NCI-H2196 treated with DMSO at 0.1 percent for 48 hours (cell line): ENCODE data around the gene GNG2.
"Not testable (repeated sequence)": the region's sequence is repeated elsewhere in the genome, so short reads cannot be mapped to it uniquely, and the experiment has no call there.

Experiments
- DNase-seq: peaks from one replicate; lab custom pipeline; 2025; ENCODE audit not compliant: unreplicated experiment; lab: John Stamatoyannopoulos, UW

Gene GNG2

GRCh38 chr14:51884086-51884927 lies 23.9 kb downstream of the GNG2 start:
- DNase-seq, result no peak

- DNase-seq, result no peak
Measured at GRCh38 chr14:51889851-51890250, 29.4 kb downstream of the GNG2 start.

DNA sequence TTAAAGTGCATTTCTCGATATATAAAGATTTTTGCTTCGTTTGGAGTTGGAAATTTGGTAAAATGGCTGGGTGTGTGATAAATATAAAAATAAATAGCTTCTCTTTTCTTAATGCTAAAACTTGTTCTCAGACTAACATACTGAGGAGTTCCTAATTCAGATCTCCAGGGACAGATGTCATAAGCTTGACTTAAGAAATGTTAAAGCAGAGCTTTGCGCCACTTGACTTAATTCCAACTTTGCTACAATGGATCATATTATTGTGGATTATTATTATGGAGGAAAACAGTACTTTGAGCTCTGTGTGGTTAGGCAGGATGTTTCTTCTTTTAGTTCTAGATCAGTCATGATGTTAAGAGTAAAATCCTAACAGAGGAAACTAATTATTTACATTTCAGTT lies 33.8 kb downstream of the GNG2 start:
- no peak for DNase-seq

- no peak for DNase-seq
Measured at GRCh38 chr14:51895375-51895774, 35.0 kb downstream of the GNG2 start.

- no peak for DNase-seq
Measured at GRCh38 chr14:51897791-51898355, 37.5 kb downstream of the GNG2 start.

DNA sequence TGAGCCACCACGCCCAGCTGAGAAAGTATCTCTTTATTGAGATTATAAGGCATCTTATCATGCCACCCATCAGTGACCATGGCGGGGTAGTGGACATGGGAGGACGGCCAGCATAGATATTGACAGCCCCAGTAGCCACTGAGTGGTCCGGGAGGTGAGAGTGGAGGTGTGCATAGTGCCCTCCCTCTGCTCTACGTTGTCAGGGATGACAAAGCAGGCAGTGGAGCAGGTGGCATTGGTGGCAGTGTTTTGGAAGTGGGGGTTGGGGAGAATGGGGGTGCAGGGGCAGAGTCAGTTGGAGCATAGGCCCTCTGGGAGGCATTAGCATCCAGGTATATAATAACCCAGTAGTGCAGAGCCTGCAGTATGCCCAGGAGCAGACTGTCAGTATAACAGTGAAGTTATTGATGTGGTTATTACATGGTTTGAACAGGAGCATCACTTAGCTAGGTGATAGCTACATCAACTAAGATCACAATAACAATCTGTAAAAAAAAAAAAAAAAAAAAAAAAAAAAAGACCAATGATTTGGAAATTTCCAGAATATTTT lies 41.1 kb downstream of the GNG2 start:
- DNase-seq, result no peak

GRCh38 chr14:51905656-51906121 lies 45.3 kb downstream of the GNG2 start:
- DNase-seq, result not testable (repeated sequence)

GRCh38 chr14:51908086-51908485 lies 47.7 kb downstream of the GNG2 start:
- no peak for DNase-seq

DNA sequence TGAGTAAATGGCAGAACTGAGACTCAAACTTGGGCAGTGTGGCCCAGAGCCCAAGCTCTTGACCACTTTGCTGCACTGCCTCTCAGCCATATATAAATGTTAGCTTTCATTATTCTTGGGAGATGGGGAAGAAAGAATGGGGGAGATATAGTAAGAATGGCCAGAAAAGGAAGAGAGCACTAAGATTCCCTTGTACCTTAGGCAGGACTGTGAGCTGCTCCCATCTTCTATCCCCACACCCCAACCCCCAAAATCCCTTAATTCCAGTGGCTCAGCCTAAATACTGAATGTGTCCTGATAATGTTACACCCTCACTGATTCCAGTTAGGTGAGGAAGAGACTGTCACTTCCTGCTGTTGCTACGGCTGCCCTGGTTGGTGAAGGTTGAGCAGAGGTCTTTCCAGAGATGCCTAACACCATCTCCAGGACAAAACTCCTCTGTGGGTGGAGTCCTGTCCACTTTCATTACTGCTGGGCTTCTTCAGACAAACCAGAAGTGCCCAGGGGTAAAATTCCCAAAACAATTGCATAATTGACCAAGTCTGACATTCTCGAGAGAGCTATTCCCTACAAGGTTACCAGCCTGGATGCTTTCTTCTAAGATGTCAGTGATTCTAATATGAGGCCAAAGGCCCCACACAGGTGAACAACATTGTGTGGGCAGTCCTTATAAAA lies 51.8 kb downstream of the GNG2 start:
- no peak for DNase-seq

DNA sequence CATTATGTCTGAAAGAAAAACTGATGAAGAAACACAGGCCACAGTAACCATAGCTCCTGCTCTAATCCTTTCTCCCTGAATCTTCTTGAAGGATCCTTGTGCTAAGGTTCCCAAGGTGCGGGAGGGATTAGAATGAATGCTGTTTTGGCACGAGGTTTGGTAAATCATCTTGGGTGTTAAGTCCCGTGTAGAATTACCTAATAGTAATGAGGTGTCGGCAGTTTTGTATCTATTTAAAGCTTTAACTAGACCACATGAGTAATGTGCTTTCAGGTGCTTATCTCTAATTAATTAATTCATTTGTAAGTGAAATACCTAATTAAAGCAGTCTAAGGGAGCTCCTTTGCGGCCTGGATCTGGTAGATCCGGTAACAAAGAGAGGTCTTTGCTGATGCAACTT lies 53.9 kb downstream of the GNG2 start:
- DNase-seq, result no peak

DNA sequence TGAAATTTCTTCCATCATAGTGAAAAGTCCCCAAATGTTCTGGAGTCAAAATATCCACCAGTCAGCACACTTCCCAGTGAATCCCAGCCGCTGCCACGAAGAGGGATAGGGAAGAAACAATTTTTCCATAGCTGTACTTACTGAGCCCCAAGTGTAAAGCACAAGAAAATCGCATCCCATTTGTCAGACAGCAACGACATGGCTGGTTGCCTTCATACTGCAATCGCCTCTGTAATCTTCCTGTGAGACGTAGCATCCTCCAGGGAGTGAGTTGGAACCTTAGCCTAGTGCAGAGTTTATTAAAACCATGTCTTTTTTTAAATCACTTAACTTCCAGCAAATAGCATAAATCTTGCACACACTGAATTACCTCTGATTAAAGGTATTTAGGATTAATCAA lies 56.8 kb downstream of the GNG2 start:
- no peak for DNase-seq

DNA sequence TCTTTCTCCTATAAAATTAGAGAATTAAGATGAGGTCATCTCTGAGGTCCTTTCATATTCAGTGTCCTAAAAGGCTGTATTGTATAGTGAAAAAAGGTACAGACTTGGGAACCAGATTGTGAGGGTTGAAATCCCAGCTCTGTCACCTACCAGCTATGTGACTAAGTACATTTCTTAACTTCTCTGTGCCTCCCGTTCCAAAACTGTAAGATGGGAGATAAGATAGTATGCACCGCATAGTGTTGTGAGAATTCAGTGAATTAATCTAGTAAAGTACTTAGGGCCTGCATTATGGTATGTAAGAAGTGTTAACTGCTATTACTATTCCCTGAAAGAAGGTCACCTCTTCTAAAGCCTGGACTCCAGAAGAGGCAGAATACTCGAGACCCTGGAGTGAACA lies 60.6 kb downstream of the GNG2 start:
- no peak for DNase-seq

DNA sequence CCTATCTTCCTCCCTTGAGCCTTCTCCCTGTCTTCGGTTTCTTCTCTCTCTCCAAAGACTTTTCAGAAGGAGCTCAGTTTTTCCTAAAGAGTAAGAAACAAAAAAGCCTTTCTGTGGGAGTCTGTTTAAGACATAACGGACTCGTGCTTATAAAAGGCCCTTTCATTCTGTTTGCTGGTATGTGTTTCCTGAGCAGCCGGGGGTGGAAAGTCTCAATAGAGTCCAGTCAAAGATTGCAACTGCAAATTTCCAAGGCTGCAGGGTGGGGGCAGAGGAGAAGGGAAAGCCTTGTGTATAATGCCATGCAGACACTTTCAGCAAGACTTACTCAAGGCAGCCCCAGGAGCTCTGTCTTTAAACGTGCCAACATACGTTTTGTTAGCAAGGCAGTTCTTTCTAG lies 62.2 kb downstream of the GNG2 start:
- DNase-seq, result no peak

DNA sequence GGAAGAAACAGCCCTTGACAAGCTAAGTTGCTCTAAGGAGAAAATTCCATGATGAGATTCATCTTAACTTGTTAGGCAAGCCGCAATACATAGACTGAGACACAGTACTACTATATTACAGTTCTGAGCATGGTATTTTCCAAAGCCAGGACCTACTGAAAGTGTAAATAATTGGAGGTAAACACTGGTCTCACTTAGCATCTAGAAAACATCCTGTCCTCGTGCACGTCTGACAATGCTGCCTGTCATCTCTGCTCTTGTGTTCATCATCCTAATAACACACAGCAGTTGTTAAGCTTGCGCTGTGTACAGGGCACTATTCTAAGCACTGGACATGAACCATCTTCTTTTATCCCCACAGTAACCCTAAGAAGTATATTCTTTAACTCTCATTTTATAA lies 64.2 kb downstream of the GNG2 start:
- no peak for DNase-seq

DNA sequence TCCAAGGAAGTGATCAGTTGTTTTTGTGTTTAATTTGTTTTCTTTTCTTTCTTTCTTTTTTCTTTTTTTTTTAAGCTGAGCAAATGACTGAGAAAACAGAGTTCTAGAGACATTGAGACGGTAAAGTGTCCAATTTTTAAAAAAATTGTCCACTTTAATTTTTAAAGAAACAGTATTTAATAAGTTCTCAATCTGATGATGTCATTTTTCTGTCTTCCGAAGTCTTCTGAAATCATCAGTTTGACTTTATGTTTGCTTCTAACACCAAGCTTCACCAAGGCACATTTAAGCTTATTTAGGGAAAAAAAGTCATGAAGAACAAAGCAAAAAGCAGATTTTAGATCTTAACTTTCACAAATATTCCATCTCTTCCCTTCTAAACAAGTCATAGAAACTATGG lies 65.6 kb downstream of the GNG2 start:
- no peak for DNase-seq

GRCh38 chr14:51926449-51926848 lies 66.0 kb downstream of the GNG2 start:
- no peak for DNase-seq

DNA sequence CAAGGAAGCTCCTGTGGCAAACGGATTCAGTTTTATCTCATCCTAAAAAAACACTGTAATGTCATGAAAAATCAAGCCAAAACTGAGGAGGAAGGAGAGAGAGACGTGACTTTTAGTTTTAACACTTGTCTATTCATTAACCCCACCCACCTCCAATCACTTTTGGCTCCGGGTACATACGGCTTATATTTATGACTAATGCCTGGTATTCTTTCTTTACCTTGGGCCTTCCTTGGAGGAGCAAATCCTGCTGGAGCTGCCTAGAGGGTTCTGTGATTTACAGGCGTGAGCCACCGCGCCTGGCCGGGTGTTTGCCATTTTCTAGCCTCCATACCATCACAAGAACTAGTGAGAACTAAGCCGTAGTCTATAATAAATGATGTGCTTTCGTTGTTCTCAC lies 68.2 kb downstream of the GNG2 start:
- no peak for DNase-seq

DNA sequence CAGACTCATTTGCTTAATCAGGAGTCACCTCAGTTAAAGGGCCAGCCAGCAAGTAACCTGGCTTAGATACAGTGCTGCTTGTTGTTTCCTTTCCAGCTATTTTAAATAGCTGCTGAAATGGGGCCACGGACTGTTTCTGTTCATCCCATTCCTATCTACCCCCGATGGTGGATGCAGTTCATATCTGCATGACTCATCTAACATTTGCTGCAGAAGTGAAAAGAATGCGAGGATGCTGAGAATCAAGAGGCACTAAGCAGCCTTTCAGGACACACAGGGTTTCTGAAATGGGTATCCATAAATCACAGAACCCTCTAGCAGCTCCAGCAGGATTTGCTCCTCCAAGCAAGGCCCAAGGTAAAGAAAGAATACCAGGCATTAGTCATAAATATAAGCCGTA lies 68.8 kb downstream of the GNG2 start:
- DNase-seq, result no peak

DNA sequence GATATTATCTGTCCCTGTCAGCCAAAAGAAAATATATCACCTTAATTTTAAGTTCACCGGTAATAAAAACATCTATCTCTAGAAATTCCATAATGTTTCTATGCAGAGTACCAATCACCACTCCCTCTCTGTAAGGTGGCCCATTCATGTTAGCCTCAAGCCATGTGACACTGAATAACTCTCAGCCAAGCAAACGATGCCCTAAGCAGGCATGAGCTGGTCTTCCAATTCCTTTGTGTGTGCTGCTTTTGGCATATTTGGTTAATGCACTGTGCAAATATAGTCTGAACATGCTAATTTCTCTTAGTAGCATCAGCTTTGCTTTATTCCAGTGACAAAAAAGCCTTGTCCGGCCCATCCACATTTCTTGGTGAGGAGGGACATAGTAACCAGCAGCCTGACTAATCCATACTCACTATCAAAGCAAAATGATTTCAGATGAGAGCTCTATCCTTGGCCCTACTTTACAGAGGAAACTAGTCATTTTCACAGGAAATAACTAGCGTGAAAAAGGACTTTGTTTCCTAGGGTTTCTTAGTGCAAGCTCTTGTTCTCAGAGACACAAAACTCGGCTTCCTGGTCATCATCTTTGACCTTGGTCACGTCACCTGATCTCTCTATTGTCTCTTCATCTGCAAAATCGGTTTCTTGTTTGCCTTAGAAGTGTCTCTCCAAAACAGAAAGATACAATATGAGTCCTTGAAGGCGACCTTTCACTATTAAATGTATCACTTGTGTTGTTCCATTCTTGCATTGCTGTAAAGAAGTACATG lies 69.7 kb downstream of the GNG2 start:
- DNase-seq, result no peak

DNA sequence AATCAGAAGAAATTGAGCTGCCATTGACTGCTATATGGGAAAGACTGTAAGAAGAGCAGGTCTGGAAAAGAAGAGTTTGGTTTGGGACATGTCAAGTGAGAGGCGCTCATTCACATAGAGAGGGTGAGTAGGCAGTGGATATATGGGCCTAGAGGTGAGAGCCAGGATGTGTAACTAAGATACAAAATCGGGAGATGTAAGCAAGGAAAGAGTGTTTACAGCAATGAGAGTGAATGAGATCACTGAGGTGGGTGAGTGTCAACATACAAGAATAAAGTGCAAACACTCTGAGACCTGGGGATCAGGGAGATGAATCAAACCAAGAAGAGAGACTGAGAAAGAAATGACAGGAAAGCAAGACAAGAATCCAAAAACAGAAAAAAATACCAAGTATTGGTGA lies 70.9 kb downstream of the GNG2 start:
- no peak for DNase-seq

- no peak for DNase-seq
Measured at GRCh38 chr14:51933191-51933590, 72.8 kb downstream of the GNG2 start.
